ENCODE results near the gene GCNA. TPM values are rescaled to one million over a fixed set of nuclear protein-coding genes. Genes with fewer than 3 reads are reported as not detected.

Gene GCNA, protein sequence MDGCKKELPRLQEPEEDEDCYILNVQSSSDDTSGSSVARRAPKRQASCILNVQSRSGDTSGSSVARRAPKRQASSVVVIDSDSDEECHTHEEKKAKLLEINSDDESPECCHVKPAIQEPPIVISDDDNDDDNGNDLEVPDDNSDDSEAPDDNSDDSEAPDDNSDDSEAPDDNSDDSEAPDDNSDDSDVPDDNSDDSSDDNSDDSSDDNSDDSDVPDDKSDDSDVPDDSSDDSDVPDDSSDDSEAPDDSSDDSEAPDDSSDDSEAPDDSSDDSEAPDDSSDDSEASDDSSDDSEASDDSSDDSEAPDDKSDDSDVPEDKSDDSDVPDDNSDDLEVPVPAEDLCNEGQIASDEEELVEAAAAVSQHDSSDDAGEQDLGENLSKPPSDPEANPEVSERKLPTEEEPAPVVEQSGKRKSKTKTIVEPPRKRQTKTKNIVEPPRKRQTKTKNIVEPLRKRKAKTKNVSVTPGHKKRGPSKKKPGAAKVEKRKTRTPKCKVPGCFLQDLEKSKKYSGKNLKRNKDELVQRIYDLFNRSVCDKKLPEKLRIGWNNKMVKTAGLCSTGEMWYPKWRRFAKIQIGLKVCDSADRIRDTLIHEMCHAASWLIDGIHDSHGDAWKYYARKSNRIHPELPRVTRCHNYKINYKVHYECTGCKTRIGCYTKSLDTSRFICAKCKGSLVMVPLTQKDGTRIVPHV
- 1 to 10 TPM; 3.1 to 3.5 TPM for total RNA-seq

DNA sequence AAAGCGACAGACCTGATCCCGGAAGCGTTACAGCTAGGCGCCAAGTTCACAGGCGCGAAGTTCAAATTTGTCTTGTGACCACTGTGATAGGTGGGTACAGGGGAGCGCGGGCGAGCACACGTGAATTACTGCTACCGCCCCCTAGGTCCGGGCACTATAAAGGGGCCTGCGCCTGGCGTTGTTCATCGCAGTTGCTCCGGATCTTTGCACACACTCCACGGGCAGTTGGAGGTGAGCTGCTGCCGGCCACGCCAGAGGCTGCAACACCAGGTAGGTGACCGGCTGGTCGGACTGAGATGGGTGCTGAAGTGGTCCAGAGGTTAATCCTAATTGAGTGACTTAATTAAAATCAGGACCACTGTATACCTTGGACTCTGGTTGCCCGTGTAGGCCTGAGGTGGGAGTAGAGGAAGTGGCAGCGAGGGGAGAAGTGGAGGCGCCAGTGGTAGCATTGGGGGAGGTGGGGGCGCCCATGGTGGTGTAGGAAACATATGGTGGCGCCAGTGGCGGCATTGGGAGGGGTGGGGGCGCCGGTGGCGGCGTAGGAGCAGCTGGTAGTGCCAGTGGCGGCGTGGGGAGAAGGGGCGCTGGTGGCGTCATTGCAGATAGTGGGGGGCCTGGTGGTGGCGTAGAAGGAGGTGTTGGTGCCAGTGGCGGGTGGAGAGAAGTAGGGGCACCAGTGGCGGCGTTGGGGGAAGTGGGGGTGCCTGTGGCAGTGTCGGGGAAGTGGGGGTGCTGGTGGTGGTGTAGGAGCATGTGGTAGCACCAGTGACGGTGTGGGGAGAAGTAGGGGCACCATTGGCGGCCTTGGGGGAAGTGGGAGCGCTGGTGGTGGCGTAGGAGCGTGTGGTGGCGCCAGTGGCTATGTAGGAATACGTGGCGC is at the start of gene GCNA:
GCNA (plus strand) TSS at position 185 of the 883 bp plus-strand sequence. CDS start 2,385 bp downstream, outside the sequence.
- CTCF ChIA-PET: no interaction called here
- POLR2A ChIA-PET: no interaction called here
- H3K27ac Mint-ChIP-seq: peak within 1 kb of the TSS; percentile 58

DNA sequence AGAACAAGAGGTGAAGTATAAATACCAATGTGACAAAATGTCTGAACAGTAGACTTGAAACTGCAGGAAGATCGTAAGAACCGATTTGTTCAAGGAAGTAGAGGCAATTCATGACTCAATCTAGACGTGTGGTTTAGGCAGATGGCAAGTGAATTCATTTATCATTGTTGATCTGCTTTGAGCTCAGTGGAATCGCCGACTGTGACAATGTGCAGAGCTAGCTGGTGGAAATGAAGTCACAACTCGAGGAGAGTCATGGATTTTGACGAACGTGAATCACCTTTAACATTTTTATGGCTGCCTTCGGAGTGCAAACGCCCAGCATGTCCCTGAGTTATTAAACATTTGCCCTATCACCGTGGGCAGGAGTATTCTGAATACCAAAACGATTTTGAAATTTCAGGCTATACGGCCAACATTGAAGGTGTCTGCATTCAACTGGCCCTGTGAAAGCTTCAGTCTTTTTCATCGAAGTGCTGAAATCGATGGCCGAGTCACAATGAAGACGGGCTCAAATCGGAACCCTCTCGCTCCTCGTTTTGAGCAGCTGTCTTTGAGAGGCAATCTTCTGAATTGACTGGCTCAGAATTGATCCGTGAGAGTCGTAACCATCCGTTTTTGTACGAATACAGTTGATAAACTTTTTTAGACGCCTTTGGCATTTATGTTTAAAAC is 46.0 kb upstream of the GCNA start:
- ChIA-PET CTCF (interaction anchor here (1.1 to 1.7 kb wide), 3 partner anchors 10 to 120 kb away, joined by 3 to 5 read pairs (median 5); no protein-coding TSS in a partner anchor), POLR2A (interaction anchor here (0.6 to 6.6 kb wide), 10 partner anchors 11 to 460 kb away, joined by 3 to 56 read pairs (median 4); partner anchors contain the start of genes CXCR3, NONO and TAF1)
- H3K4me3 Mint-ChIP-seq: peak overlapping the region; percentile 96
- H3K27ac Mint-ChIP-seq: peak overlapping the region; percentile 98
- DNase-seq (peak; percentile 77), ATAC-seq (peak; percentile 65)
- intact Hi-C loops (cut with DNase I, micrococcal nuclease): loop anchor here (1.0 to 10.0 kb wide), 10 partner anchors 9 to 743 kb away; partner anchors contain the start of genes CXCR3 (in 2 of the 2), NONO (in 2 of the 2), TAF1 (in 2 of the 2) and RPS4X (in 1 of the 2)
- peaks cover 35% of the 10 kb centered on the region for H3K36me3 Mint-ChIP-seq (ENCODE audit: low read depth)
- H3K9me3 Mint-ChIP-seq (ENCODE audit: low read depth): no peaks in the 10 kb centered on the region
- peaks cover 23% of the 10 kb centered on the region for H3K4me1 Mint-ChIP-seq
- H3K27me3 Mint-ChIP-seq: no peaks in the 10 kb centered on the region

More for the DNA sequence above, at the start of gene GCNA:
- H3K4me1 Mint-ChIP-seq: peaks cover 2% of the 10 kb centered on the region
- ATAC-seq: no peak
- intact Hi-C loops (cut with DNase I, micrococcal nuclease): no loop called here
- H3K4me3 Mint-ChIP-seq: no peak within 1 kb of the TSS
- peaks cover 38% of the 10 kb centered on the region for H3K36me3 Mint-ChIP-seq (ENCODE audit: low read depth)
- DNase-seq: no peak
- H3K27me3 Mint-ChIP-seq: no peaks in the 10 kb centered on the region
- H3K9me3 Mint-ChIP-seq (ENCODE audit: low read depth): no peaks in the 10 kb centered on the region

DNA sequence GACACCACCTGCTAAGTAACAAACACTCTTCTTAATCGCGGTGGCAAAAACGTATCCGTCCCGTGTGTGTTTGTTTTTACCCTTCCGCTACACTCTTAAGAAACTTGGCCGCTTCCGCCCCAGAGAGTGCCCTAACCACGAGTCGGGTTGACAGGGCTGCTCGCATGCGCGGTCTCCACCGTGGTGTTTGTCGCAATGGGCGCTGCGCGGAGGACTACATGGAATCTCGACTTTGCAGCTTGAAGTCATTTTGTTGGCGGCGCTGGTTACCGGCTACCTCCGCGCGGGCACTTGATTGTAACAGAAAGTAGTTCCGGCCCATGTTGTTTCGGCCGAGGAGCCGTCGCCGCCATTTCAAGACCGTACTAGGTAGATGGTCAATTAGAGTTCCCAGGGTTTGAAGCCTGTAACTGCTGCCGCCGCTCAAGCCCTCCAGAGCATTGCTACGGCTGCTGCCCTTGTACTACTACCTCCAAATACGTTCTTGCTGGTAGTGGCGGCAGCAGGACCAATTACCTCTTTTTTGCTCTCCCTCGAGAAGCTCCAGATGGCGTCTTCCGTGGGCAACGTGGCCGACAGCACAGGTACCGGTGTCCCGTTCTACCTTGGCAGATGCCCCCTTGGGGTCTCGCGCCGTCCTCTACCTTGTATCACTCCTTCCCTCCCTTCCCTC is 45.3 kb upstream of the GCNA start, which contains the start of gene OGT:
OGT (plus strand) TSS at position 352 of the 673 bp plus-strand sequence; CDS start at position 548, 196 bp downstream.
- Mint-ChIP-seq H3K4me3 (peak within 1 kb of the TSS; percentile 96), H3K36me3 (ENCODE audit: low read depth) (peaks cover 41% of the 10 kb centered on the region), H3K27ac (peak within 1 kb of the TSS; percentile 98), H3K9me3 (ENCODE audit: low read depth) (no peaks in the 10 kb centered on the region), H3K4me1 (peaks cover 26% of the 10 kb centered on the region), H3K27me3 (no peaks in the 10 kb centered on the region)
- POLR2A ChIA-PET: interaction anchor here (0.6 to 6.6 kb wide), 10 partner anchors 11 to 461 kb away, joined by 3 to 56 read pairs (median 4); partner anchors contain the start of genes CXCR3, NONO and TAF1
- ATAC-seq: peak; percentile 76
- CTCF ChIA-PET: interaction anchor here (0.6 to 1.7 kb wide), 2 partner anchors 17 to 90 kb away, joined by 3 to 5 read pairs; no protein-coding TSS in a partner anchor
- intact Hi-C loops (cut with DNase I, micrococcal nuclease): loop anchor here (1.0 to 10.0 kb wide), 10 partner anchors 8 to 742 kb away; partner anchors contain the start of genes CXCR3 (in 2 of the 2), NONO (in 2 of the 2), TAF1 (in 2 of the 2) and RPS4X (in 1 of the 2)
- DNase-seq: peak; percentile 96

DNA sequence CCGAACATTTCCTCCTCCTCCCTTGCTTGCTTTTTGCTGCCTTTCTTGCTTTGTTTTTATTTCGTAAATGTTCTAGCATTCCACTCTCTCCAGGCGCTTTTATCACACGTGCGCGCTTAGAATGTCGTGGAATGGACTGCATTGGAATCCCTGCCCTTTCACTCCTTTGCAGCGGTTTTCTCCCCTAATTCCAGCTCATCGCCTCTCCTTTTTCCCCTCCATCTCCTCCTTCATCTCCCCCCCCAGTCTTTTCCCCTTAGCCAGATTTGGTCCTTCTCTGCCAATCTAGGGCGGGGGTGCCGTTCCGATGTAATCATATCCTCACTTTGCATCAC is 44.8 kb upstream of the GCNA start:
- H3K9me3 Mint-ChIP-seq (ENCODE audit: low read depth): no peaks in the 10 kb centered on the region
- ATAC-seq (no peak), DNase-seq (no peak)
- no peaks in the 10 kb centered on the region for H3K27me3 Mint-ChIP-seq
- POLR2A ChIA-PET: interaction anchor here (1.5 to 6.6 kb wide), 4 partner anchors 10 to 167 kb away, joined by 5 to 56 read pairs (median 40); partner anchors contain the start of genes CXCR3 and TAF1
- intact Hi-C loops (cut with DNase I, micrococcal nuclease): loop anchor here (2.0 to 10.0 kb wide), 6 partner anchors 41 to 741 kb away; partner anchors contain the start of genes TAF1 (in 2 of the 2), CXCR3 (in 1 of the 2), NONO (in 1 of the 2) and RPS4X (in 1 of the 2)
- CTCF ChIA-PET: interaction anchor here (0.6 to 2.9 kb wide), 3 partner anchors 9 to 17 kb away, joined by 3 to 16 read pairs (median 6); no protein-coding TSS in a partner anchor
- peaks cover 45% of the 10 kb centered on the region for H3K36me3 Mint-ChIP-seq (ENCODE audit: low read depth)
- H3K4me1 Mint-ChIP-seq: peaks cover 29% of the 10 kb centered on the region
- H3K4me3 Mint-ChIP-seq: peak overlapping the region; percentile 96
- peak overlapping the region; percentile 98 for H3K27ac Mint-ChIP-seq

DNA sequence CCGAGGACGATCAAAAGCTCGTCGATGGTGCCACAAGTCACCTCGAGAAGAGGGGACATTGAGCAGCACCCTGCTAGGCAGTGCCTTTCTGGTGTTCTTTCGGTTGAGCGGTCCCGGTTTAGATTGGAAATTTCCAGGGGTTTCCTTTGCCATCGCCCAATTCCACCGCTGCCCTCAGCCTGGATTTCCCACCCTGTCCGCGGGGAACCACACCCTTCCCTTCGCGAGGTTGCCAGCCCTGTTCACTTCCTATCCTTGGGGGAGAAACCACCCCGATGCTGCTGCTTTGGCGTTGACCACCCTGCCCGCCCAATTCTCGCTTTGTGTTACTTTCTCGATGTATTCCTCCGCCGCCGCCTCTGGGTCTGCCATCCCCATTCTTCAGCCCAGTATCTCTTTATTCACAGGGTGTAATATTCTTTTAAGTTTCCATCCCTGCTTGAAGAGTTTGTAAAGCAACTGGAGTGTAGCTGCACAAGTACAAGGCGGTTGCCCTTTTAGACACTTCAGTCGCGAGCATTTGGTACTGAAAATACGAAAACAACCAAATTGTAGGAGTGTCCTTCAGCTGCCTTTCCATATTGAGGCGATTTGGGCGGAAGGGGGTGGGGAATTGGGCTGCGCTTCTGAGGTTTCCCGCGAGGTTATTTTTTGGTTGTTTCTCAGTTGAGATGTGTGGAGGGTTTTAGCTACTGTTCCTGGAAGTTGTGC is 44.2 kb upstream of the GCNA start:
- intact Hi-C loops (cut with DNase I, micrococcal nuclease): loop anchor here (1.0 to 10.0 kb wide), 7 partner anchors 41 to 741 kb away; partner anchors contain the start of genes TAF1 (in 2 of the 2), CXCR3 (in 1 of the 2), IL2RG (in 1 of the 2) and NONO (in 1 of the 2)
- Mint-ChIP-seq H3K4me1 (peaks cover 30% of the 10 kb centered on the region), H3K27ac (peak overlapping the region; percentile 98), H3K27me3 (no peaks in the 10 kb centered on the region), H3K9me3 (ENCODE audit: low read depth) (no peaks in the 10 kb centered on the region), H3K4me3 (peak overlapping the region; percentile 96), H3K36me3 (ENCODE audit: low read depth) (peaks cover 49% of the 10 kb centered on the region)
- peak; percentile 14 for ATAC-seq
- DNase-seq: peak; percentile 74
- ChIA-PET POLR2A (interaction anchor here (1.0 to 6.6 kb wide), 7 partner anchors 10 to 251 kb away, joined by 3 to 56 read pairs (median 5); partner anchors contain the start of genes CXCR3, NONO and TAF1), CTCF (interaction anchor here (0.6 to 2.9 kb wide), 5 partner anchors 9 to 132 kb away, joined by 3 to 16 read pairs (median 5); partner anchors contain the start of gene CXCR3)

DNA sequence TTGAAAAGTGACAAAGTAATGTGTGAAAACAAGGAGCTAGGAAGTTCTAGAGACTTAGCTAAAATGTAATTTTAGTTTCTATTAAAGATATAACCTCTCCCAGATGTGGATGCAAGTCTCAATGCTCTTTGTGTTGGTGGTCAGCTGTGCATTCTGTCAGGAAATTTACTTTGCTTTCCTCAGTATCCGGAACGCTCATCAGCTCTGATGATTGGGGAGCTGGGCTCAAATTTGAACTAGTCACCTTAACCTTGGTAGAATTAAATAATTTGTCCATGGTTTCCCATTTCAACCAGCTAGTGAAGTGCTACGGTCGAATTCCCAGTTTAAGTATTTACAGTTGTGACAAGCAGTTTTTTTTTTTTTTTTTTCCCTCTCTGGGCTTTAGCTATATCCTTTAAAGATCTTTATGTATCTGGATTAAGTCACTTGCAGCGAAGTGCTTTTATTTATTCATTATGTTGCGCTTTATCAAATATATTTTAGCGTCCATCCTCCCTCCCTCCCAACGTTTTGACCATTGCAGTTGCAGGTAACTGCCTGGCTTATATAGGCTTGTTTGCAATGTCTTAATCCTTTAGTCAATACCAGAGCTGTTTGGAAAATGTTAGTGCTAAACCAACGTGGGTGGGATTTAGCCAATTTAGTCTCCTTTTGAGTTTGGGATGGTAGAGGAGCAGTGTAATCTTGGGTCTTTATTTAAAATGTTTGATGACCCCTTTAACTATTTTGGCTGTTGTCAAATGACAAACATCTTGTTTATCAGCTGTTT is 43.3 kb upstream of the GCNA start:
- ChIA-PET CTCF (interaction anchor here (0.6 to 2.9 kb wide), 5 partner anchors 8 to 131 kb away, joined by 3 to 16 read pairs (median 5); partner anchors contain the start of gene CXCR3), POLR2A (interaction anchor here (0.6 to 6.6 kb wide), 9 partner anchors 9 to 742 kb away, joined by 3 to 56 read pairs (median 7); partner anchors contain the start of genes CXCR3, NONO, RPS4X and TAF1)
- H3K27ac Mint-ChIP-seq: peak overlapping the region; percentile 98
- no peaks in the 10 kb centered on the region for H3K9me3 Mint-ChIP-seq (ENCODE audit: low read depth)
- intact Hi-C loops (cut with DNase I, micrococcal nuclease): loop anchor here (1.0 to 10.0 kb wide), 3 partner anchors 43 to 740 kb away; partner anchors contain the start of genes IL2RG (in 1 of the 2) and RPS4X (in 1 of the 2)
- no peak for DNase-seq
- peak overlapping the region; percentile 96 for H3K4me3 Mint-ChIP-seq
- no peaks in the 10 kb centered on the region for H3K27me3 Mint-ChIP-seq
- peaks cover 59% of the 10 kb centered on the region for H3K36me3 Mint-ChIP-seq (ENCODE audit: low read depth)
- ATAC-seq: no peak
- H3K4me1 Mint-ChIP-seq: peaks cover 24% of the 10 kb centered on the region

DNA sequence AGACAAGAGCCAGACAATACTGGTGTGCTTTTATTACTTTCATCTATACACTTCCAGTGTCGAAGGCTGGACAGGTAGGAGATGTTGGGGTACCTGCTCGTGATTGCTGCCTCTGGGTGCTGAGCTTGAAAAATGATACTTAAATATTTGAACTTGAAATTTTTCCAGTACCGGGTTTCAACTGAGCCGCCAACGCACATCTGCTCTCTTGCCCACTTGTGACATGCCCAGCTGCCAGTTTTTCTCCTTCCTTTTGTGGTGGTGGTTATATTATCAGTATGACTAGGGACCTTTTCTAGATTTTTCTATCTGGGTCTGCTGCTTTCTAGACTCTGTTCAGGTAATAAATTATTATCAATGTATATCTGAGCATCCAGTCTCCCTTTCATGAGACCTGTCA is 42.0 kb upstream of the GCNA start:
- peak overlapping the region; percentile 94 for H3K27ac Mint-ChIP-seq
- H3K9me3 Mint-ChIP-seq (ENCODE audit: low read depth): no peaks in the 10 kb centered on the region
- intact Hi-C loops (cut with DNase I, micrococcal nuclease): loop anchor here in 1 of 2 experiments (10.0 kb wide), 1 partner anchor 739 kb away; the partner anchor contains the start of gene RPS4X
- peaks cover 69% of the 10 kb centered on the region for H3K36me3 Mint-ChIP-seq (ENCODE audit: low read depth)
- POLR2A ChIA-PET: interaction anchor here (0.7 to 6.6 kb wide), 3 partner anchors 57 to 82 kb away, joined by 4 to 43 read pairs (median 7); partner anchors contain the start of gene CXCR3
- H3K27me3 Mint-ChIP-seq: no peaks in the 10 kb centered on the region
- H3K4me1 Mint-ChIP-seq: peaks cover 21% of the 10 kb centered on the region
- DNase-seq: peak; percentile 66
- no peak for ATAC-seq
- peak overlapping the region; percentile 96 for H3K4me3 Mint-ChIP-seq
- CTCF ChIA-PET: interaction anchor here (2.9 kb wide), 1 partner anchor 9 kb away, joined by 16 read pairs; no protein-coding TSS in a partner anchor

DNA sequence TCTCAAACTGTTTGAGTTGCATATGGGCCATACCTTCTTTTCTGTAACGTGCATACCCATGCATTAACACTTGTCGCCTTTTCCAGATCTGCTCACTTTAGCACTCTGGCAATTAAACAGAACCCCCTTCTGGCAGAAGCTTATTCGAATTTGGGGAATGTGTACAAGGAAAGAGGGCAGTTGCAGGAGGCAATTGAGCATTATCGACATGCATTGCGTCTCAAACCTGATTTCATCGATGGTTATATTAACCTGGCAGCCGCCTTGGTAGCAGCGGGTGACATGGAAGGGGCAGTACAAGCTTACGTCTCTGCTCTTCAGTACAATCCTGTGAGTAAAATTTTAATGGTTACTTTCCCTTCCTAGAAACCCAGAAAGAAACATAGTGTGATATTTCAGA is 40.5 kb upstream of the GCNA start:
- no peak for DNase-seq
- no peaks in the 10 kb centered on the region for H3K27me3 Mint-ChIP-seq
- H3K4me3 Mint-ChIP-seq: peak overlapping the region; percentile 96
- H3K36me3 Mint-ChIP-seq (ENCODE audit: low read depth): peaks cover 81% of the 10 kb centered on the region
- peaks cover 29% of the 10 kb centered on the region for H3K4me1 Mint-ChIP-seq
- no peaks in the 10 kb centered on the region for H3K9me3 Mint-ChIP-seq (ENCODE audit: low read depth)
- H3K27ac Mint-ChIP-seq: peak overlapping the region; percentile 73
- CTCF ChIA-PET: interaction anchor here (1.2 kb wide), 1 partner anchor 26 kb away, joined by 3 read pairs; no protein-coding TSS in a partner anchor
- intact Hi-C loops (cut with DNase I, micrococcal nuclease): loop anchor here in 1 of 2 experiments (10.0 kb wide), 1 partner anchor 737 kb away; the partner anchor contains the start of gene RPS4X
- POLR2A ChIA-PET: no interaction called here
- ATAC-seq: no peak
